ENCODE measurements around the gene NPHP3.

Gene NPHP3

GRCh38 chr3:132690040-132690439, 32.2 kb downstream of the NPHP3 start:
- no peak for DNase-seq (ENCODE audit: low read depth)
- no peak overlapping the region for H3K4me3 ChIP-seq (ENCODE audit: low read depth, low read length)
- TF ChIP-seq, protein P1, sequence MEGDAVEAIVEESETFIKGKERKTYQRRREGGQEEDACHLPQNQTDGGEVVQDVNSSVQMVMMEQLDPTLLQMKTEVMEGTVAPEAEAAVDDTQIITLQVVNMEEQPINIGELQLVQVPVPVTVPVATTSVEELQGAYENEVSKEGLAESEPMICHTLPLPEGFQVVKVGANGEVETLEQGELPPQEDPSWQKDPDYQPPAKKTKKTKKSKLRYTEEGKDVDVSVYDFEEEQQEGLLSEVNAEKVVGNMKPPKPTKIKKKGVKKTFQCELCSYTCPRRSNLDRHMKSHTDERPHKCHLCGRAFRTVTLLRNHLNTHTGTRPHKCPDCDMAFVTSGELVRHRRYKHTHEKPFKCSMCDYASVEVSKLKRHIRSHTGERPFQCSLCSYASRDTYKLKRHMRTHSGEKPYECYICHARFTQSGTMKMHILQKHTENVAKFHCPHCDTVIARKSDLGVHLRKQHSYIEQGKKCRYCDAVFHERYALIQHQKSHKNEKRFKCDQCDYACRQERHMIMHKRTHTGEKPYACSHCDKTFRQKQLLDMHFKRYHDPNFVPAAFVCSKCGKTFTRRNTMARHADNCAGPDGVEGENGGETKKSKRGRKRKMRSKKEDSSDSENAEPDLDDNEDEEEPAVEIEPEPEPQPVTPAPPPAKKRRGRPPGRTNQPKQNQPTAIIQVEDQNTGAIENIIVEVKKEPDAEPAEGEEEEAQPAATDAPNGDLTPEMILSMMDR (IDR thresholded peaks at IDR 0.05; ENCODE audit: control insufficient read depth, extremely low read depth, insufficient read depth), result no peak

DNA sequence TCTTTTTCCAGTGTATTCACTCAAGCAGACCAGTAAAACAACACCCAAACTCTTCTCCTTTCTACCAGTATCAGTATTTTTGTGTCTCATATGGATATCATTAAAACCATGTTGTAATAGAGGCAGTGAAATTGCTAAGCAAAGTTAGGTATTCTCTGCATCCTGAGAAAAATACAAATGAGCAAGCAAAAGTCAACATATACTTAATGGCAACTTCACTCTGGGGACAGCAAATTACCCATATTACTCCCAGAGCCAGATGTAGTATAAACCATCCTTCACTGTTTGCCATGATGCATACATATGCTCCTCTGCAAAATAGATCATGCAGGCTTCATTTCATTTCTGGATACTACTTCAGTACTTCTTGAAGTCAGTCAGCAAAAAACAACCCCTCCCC, 40.0 kb downstream of the NPHP3 start:
- no peak for DNase-seq (ENCODE audit: low read depth)
- TF ChIP-seq, protein P1 (IDR thresholded peaks at IDR 0.05; ENCODE audit: control insufficient read depth, extremely low read depth, insufficient read depth), result no peak

DNA sequence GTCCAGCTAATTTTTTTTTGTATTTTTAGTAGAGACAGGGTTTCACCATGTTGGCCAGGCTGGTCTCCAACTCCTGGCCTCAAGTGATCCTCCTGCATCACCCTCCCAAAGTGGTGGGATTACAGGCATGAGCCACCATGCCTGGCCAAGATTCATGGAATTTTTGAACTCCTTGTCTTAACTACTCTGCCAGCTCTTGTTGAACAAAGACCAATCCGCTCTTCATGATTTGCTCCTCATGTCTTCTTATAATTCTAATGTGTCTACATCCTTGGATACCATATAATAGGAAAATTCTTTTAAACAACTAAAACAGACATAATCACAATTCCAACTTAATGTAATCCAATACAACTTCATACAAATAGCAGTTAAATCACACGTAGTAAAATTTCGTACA, 40.8 kb downstream of the NPHP3 start:
- TF ChIP-seq, protein P1 (IDR thresholded peaks at IDR 0.05; ENCODE audit: control insufficient read depth, extremely low read depth, insufficient read depth), result no peak
- H3K4me3 ChIP-seq (ENCODE audit: low read depth, low read length), result no peak overlapping the region
- DNase-seq (ENCODE audit: low read depth), result no peak

More for the DNA sequence above, 40.0 kb downstream of the NPHP3 start:
- no peak overlapping the region for H3K4me3 ChIP-seq (ENCODE audit: low read depth, low read length)

DNA sequence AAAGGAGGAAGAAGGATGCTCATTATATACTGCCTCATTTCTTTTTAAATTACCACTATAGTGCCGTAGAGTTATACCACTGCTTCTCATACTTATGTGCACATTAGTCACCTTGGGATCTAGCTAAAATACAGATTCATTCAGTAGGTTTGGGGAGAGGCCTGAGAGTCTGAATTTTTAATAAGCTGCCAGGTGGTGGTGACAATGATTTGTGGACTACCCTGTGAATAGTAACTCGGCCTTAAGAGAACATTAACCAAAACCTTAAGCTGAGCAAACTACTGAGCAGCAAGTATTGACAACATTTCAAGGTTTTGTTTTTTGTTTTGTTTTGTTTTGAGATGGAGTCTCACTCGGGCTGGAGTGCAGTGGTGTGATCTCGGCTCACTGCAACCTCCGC, 42.3 kb downstream of the NPHP3 start:
- TF ChIP-seq, protein P1 (IDR thresholded peaks at IDR 0.05; ENCODE audit: control insufficient read depth, extremely low read depth, insufficient read depth), result no peak
- DNase-seq (ENCODE audit: low read depth), result no peak
- no peak overlapping the region for H3K4me3 ChIP-seq (ENCODE audit: low read depth, low read length)

DNA sequence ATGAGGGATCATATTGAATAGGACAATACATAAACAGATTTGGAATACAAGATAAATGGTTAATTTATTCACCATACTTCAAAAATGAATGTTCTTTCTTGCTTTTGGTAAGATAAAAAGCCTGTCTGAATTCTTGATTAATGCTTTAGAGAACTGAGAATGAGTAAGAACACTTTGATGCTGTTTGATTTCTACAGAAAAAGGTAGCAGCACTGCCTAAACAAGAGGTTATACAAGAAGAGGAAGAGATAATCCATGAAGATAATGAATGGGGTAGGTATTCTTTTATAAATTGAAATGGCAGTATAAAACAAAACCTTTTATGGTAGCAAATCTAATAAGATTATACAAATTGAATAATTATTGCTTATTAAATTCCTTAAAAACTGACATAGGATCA, 46.8 kb downstream of the NPHP3 start:
- H3K4me3 ChIP-seq (ENCODE audit: low read depth, low read length), result no peak overlapping the region
- no peak for DNase-seq (ENCODE audit: low read depth)
- TF ChIP-seq, protein P1 (IDR thresholded peaks at IDR 0.05; ENCODE audit: control insufficient read depth, extremely low read depth, insufficient read depth), result no peak

DNA sequence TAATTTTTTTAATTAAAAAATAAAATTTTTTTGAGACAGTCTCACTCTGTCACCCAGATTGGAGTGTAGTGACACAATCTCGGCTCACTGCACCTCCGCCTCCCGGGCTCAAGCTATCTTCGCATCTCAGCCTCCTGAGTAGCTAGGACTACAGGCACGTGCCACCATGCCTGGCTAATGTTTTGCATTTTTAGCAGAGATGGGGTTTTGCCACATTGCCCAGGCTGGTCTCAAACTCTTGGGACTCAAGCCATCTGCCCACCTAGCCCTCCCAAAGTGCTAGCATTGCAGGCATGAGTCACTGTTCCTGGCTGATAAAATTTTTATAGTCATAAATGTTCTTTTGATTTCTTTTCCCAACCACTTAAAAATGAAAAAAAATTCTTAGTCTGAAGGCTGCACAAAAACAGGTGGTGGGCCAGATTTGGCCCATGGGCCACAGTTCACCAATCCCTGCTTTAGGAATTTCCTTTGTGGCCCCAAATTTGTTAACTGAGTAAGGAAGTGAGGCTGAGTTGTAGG, 52.9 kb downstream of the NPHP3 start:
- TF ChIP-seq, protein P1 (IDR thresholded peaks at IDR 0.05; ENCODE audit: control insufficient read depth, extremely low read depth, insufficient read depth), result no peak
- no peak for DNase-seq (ENCODE audit: low read depth)
- no peak overlapping the region for H3K4me3 ChIP-seq (ENCODE audit: low read depth, low read length)

GRCh38 chr3:132665230-132665745, 56.9 kb downstream of the NPHP3 start:
- DNase-seq (ENCODE audit: low read depth), result no peak
- TF ChIP-seq, protein P1 (IDR thresholded peaks at IDR 0.05; ENCODE audit: control insufficient read depth, extremely low read depth, insufficient read depth), result no peak
- H3K4me3 ChIP-seq (ENCODE audit: low read depth, low read length), result no peak overlapping the region

All from LNCaP clone FGC (cell line).